Vagina (tissue), 2 donors: ENCODE data around the gene FERMT2.

ENCODE experiments used
- CTCF ChIP-seq, 3 experiments: fragments of 450-650 bp in 2 of 3; fragments of 200-600 bp in 1 of 3; sonication (generic) in 1 of 3; IDR thresholded peaks; one replicate each; pipeline ENCODE4 v1.5.1; 2017 to 2019; ENCODE audit warnings: antibody characterized with exemption in 3 of 3, mild to moderate bottlenecking in 2 of 3, moderate library complexity in 2 of 3
- POLR2AphosphoS5 ChIP-seq, 2 donors: sonication (generic); formaldehyde crosslinking; IDR thresholded peaks; one replicate each; pipeline ENCODE4 v1.9.0; 2017; ENCODE audit warnings: antibody characterized with exemption in 2 of 2, mild to moderate bottlenecking in 2 of 2, low read depth in 1 of 2; ENCODE audit not compliant: insufficient read depth in 1 of 2

GRCh38 chr14:52922656-52923055 lies 28.2 kb downstream of the FERMT2 start:
- TF ChIP-seq POLR2AphosphoS5 (IDR thresholded peaks at IDR 0.05; ENCODE audit: insufficient read depth in 1 of 2, low read depth in 1 of 2) (no peak), CTCF (IDR thresholded peaks at IDR 0.05) (no peak)
